GM23338 (cell line): ENCODE measurements around the gene SHF. TPM values are rescaled to one million over a fixed set of nuclear protein-coding genes. Genes with fewer than 3 reads are reported as not detected.

Experiments
- ATAC-seq: fragments of 200-7000 bp; cut with Tn5 transposase; 3 replicates; pipeline ENCODE4 v1.9.1; 2020
- DNase-seq: peaks from one replicate; pipeline ENCODE4 v3.0.0-alpha.2; 2015; ENCODE audit warnings: low spot score
- H2AFZ ChIP-seq: fragments of 200-600 bp; sonication (generic); 2 replicates; pipeline ENCODE4 v1.8.0; 2016; ENCODE audit warnings: antibody characterized with exemption, mild to moderate bottlenecking, moderate library complexity
- H3F3A ChIP-seq: fragments of 200-600 bp; sonication (generic); replicated peaks from 2 replicates; pipeline ENCODE4 v1.8.0; 2017; ENCODE audit warnings: antibody characterized with exemption, mixed run types, low read depth
- H3K27ac ChIP-seq: fragments of 200-600 bp; sonication (generic); 2 replicates; pipeline ENCODE4 v1.6.1; 2016; ENCODE audit warnings: low read depth
- H3K27me3 ChIP-seq: fragments of 200-600 bp; sonication (generic); 2 replicates; pipeline ENCODE4 v1.8.0; 2016; ENCODE audit warnings: mild to moderate bottlenecking, mixed run types, moderate library complexity; ENCODE audit not compliant: insufficient read depth
- H3K36me3 ChIP-seq: fragments of 200-600 bp; sonication (generic); 2 replicates; pipeline ENCODE4 v1.8.0; 2016; ENCODE audit warnings: mild to moderate bottlenecking; ENCODE audit not compliant: insufficient read depth
- H3K4me1 ChIP-seq: fragments of 200-600 bp; sonication (generic); 2 replicates; pipeline ENCODE4 v1.8.0; 2016; ENCODE audit warnings: mild to moderate bottlenecking, moderate library complexity; ENCODE audit not compliant: insufficient read depth
- H3K4me2 ChIP-seq: fragments of 200-600 bp; sonication (generic); 2 replicates; pipeline ENCODE4 v1.7.1; 2017; ENCODE audit warnings: mixed run types
- H3K4me3 ChIP-seq: fragments of 200-600 bp; sonication (generic); 2 replicates; pipeline ENCODE4 v1.6.1; 2016; ENCODE audit warnings: mixed run types
- H3K79me2 ChIP-seq: fragments of 200-600 bp; sonication (generic); replicated peaks from 2 replicates; pipeline ENCODE4 v1.8.0; 2017; ENCODE audit warnings: mild to moderate bottlenecking; ENCODE audit not compliant: insufficient read depth
- H3K9me2 ChIP-seq: fragments of 200-600 bp; sonication (generic); 2 replicates; pipeline ENCODE4 v1.8.0; 2017; ENCODE audit not compliant: insufficient read depth
- H4K20me1 ChIP-seq: fragments of 200-600 bp; sonication (generic); replicated peaks from 2 replicates; pipeline ENCODE4 v1.8.0; 2017; ENCODE audit warnings: mild to moderate bottlenecking; ENCODE audit not compliant: insufficient read depth
- H3K27ac Mint-ChIP-seq: 2 replicates; pipeline ENCODE4 v1.8.0; 2020; ENCODE audit warnings: inconsistent platforms, mild to moderate bottlenecking, moderate library complexity, mixed read lengths
- H3K27me3 Mint-ChIP-seq: 3 replicates; pipeline ENCODE4 v1.8.0; 2022; ENCODE audit warnings: low read depth, mild to moderate bottlenecking, moderate library complexity, mixed read lengths, inconsistent platforms; ENCODE audit not compliant: insufficient read depth, poor library complexity
- H3K36me3 Mint-ChIP-seq: 3 replicates; pipeline ENCODE4 v1.8.0; 2021; ENCODE audit warnings: low read depth, mild to moderate bottlenecking, inconsistent platforms, moderate library complexity, mixed read lengths
- H3K4me1 Mint-ChIP-seq: 3 replicates; pipeline ENCODE4 v1.8.0; 2020; ENCODE audit warnings: mild to moderate bottlenecking, inconsistent platforms, mixed read lengths
- H3K4me3 Mint-ChIP-seq: 3 replicates; pipeline ENCODE4 v1.8.0; 2021; ENCODE audit warnings: moderate library complexity, mild to moderate bottlenecking, inconsistent platforms, mixed read lengths
- H3K9me3 Mint-ChIP-seq: 3 replicates; pipeline ENCODE4 v1.8.0; 2020; ENCODE audit warnings: moderate library complexity, mild to moderate bottlenecking, inconsistent platforms, mixed read lengths
- CREB1 ChIP-seq: fragments of 250-450 bp; sonication (Bioruptor Pico); IDR thresholded peaks from 2 replicates; pipeline ENCODE4 v1.5.0; 2020; ENCODE audit warnings: low read depth, mild to moderate bottlenecking, moderate library complexity
- EZH2 ChIP-seq: fragments of 200-600 bp; sonication (generic); IDR thresholded peaks from one replicate; pipeline ENCODE4 v1.8.0; 2017; ENCODE audit warnings: antibody characterized with exemption, mild to moderate bottlenecking, low read depth; ENCODE audit not compliant: unreplicated experiment
- EZH2phosphoT487 ChIP-seq: fragments of 200-600 bp; sonication (generic); IDR thresholded peaks from one replicate; pipeline ENCODE4 v1.8.1; 2018; ENCODE audit warnings: antibody characterized with exemption; ENCODE audit not compliant: unreplicated experiment
- JUNB ChIP-seq: IDR thresholded peaks from one replicate; pipeline ENCODE4 v1.6.1; 2016; ENCODE audit warnings: antibody characterized with exemption; ENCODE audit not compliant: unreplicated experiment
- NANOG ChIP-seq: IDR thresholded peaks from 2 replicates; pipeline ENCODE4 v1.6.1; 2016; ENCODE audit warnings: antibody characterized with exemption, borderline replicate concordance
- POLR2AphosphoS5 ChIP-seq: IDR thresholded peaks from 2 replicates; pipeline ENCODE4 v1.6.1; 2016; ENCODE audit warnings: antibody characterized with exemption, low read depth
- REST ChIP-seq: IDR thresholded peaks from one replicate; pipeline ENCODE4 v1.6.1; 2018; ENCODE audit warnings: antibody characterized with exemption; ENCODE audit not compliant: unreplicated experiment
- STAT1 ChIP-seq: IDR thresholded peaks from one replicate; pipeline ENCODE4 v1.6.1; 2016; ENCODE audit warnings: antibody characterized with exemption; ENCODE audit not compliant: unreplicated experiment
- ZNF114 ChIP-seq: fragments of 250-450 bp; sonication (Bioruptor Pico); IDR thresholded peaks from 2 replicates; pipeline ENCODE4 v1.5.0; 2020; ENCODE audit warnings: mild to moderate bottlenecking, moderate library complexity
- ZNF331 ChIP-seq: fragments of 250-450 bp; sonication (Bioruptor Pico); IDR thresholded peaks from 2 replicates; pipeline ENCODE4 v1.5.0; 2020; ENCODE audit warnings: low read depth, mild to moderate bottlenecking, moderate library complexity
- ZNF462 ChIP-seq: fragments of 250-450 bp; sonication (Bioruptor Pico); IDR thresholded peaks from 2 replicates; pipeline ENCODE4 v1.5.0; 2020; ENCODE audit warnings: mild to moderate bottlenecking, moderate library complexity
- polyA plus RNA-seq: library from polyadenylated mRNA; unstranded; fragments of >200 nt; fragmentation: Nextera tagmentation; extraction: Ambion mirVana; gene quantifications from 2 replicates; pipeline ENCODE4 v1.2.1, GENCODE V29; 2016
- total RNA-seq: library from RNA; depleted of rRNA; stranded (reverse); fragments of >200 nt; shearing (Covaris generic); gene quantifications from 2 replicates; pipeline ENCODE4 v1.2.3, GENCODE V29; 2014
- TF ChIP-seq, protein P1 (sequence below), 2 experiments: fragments of 200-600 bp in 1 of 2; sonication (generic) in 1 of 2; conservative IDR thresholded peaks; 2 replicates each; pipeline versions ENCODE4 v1.5.1 to v1.6.1; 2016 to 2017; ENCODE audit warnings: antibody characterized with exemption in 2 of 2, low read depth in 2 of 2, mild to moderate bottlenecking in 2 of 2, moderate library complexity in 1 of 2
- TF ChIP-seq, protein P2 (sequence below): IDR thresholded peaks from 2 replicates; pipeline ENCODE4 v1.6.1; 2016; ENCODE audit warnings: antibody characterized with exemption

The SHF gene
- total and polyA plus RNA-seq, 2 experiments from 2014 or later, result 5.8 to 15.6 TPM

- no peak for TF ChIP-seq EZH2phosphoT487
Measured at GRCh38 chr15:45143056-45143455, 44.7 kb downstream of the SHF start (continued).

DNA sequence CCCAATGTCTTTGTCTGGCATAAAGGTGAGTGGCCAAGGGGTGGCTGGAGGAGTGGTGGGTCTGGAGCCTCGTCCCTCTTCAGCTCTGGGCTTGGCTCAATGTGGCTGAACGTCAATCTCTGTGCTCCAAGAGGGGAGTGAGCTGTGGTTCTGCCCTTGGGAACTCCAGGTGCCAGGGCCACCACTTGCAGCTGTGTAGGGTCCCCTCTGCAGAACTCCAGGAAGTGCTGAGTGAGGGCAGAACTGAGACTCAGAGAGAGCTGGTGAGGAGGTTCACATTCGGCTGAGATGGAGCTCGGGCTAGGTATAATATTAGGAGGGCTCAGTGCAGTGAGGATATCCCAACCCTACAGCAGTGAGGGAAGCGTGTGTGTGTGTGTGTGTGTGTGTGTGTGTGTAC, 46.4 kb downstream of the SHF start:
- TF ChIP-seq NANOG (no peak), POLR2AphosphoS5 (no peak), STAT1 (no peak), ZNF462 (no peak), ZNF114 (CRISPR knock-in tag) (no peak), JUNB (no peak), CREB1 (CRISPR knock-in tag) (no peak), REST (no peak), EZH2phosphoT487 (no peak), EZH2 (no peak), ZNF331 (no peak)
- TF ChIP-seq, protein P1, sequence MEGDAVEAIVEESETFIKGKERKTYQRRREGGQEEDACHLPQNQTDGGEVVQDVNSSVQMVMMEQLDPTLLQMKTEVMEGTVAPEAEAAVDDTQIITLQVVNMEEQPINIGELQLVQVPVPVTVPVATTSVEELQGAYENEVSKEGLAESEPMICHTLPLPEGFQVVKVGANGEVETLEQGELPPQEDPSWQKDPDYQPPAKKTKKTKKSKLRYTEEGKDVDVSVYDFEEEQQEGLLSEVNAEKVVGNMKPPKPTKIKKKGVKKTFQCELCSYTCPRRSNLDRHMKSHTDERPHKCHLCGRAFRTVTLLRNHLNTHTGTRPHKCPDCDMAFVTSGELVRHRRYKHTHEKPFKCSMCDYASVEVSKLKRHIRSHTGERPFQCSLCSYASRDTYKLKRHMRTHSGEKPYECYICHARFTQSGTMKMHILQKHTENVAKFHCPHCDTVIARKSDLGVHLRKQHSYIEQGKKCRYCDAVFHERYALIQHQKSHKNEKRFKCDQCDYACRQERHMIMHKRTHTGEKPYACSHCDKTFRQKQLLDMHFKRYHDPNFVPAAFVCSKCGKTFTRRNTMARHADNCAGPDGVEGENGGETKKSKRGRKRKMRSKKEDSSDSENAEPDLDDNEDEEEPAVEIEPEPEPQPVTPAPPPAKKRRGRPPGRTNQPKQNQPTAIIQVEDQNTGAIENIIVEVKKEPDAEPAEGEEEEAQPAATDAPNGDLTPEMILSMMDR (conservative IDR thresholded peaks at IDR 0.05; ENCODE audit: low read depth in 2 of 2), result no peak
- TF ChIP-seq, protein P2, sequence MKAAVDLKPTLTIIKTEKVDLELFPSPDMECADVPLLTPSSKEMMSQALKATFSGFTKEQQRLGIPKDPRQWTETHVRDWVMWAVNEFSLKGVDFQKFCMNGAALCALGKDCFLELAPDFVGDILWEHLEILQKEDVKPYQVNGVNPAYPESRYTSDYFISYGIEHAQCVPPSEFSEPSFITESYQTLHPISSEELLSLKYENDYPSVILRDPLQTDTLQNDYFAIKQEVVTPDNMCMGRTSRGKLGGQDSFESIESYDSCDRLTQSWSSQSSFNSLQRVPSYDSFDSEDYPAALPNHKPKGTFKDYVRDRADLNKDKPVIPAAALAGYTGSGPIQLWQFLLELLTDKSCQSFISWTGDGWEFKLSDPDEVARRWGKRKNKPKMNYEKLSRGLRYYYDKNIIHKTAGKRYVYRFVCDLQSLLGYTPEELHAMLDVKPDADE, result no peak
- H3K9me3 Mint-ChIP-seq, result no peaks in the 10 kb centered on the region
- no peak overlapping the region for H3K27ac Mint-ChIP-seq
- Histone ChIP-seq H3K79me2 (no peaks in the 10 kb centered on the region), H4K20me1 (no peaks in the 10 kb centered on the region), H3K4me3 (no peak overlapping the region), H3F3A (no peaks in the 10 kb centered on the region), H3K27ac (no peak overlapping the region), H3K36me3 (no peaks in the 10 kb centered on the region), H2AFZ (no peak overlapping the region), H3K4me1 (no peaks in the 10 kb centered on the region), H3K4me2 (no peak overlapping the region), H3K27me3 (peaks cover 22% of the 10 kb centered on the region), H3K9me2 (no peaks in the 10 kb centered on the region)
- H3K36me3 Mint-ChIP-seq, result no peaks in the 10 kb centered on the region
- H3K4me1 Mint-ChIP-seq, result peaks cover 2% of the 10 kb centered on the region; the same call in 1 of the 3 replicates
- no peak for DNase-seq
- no peak overlapping the region for H3K4me3 Mint-ChIP-seq
- peaks cover 9% of the 10 kb centered on the region for H3K27me3 Mint-ChIP-seq
- ATAC-seq, result no peak
